Spleen (tissue), 11 donors: Measurements from ENCODE around the gene MPV17L2. TPM values are rescaled to one million over a fixed set of nuclear protein-coding genes. Genes with fewer than 3 reads are reported as not detected.

Experiments used
- DNase-seq: peaks from one replicate; pipeline ENCODE4 v3.0.0-alpha.2; 2020
- H3K27ac ChIP-seq, 8 donors: fragments of 200-600 bp; sonication (generic) in 7 of 8; 1 replicate in 4 of 8; 2 replicates in 4 of 8; pipeline versions ENCODE4 v1.5.0 to v1.8.0; 2016 to 2021; ENCODE audit warnings: inconsistent platforms in 4 of 8, mild to moderate bottlenecking in 4 of 8, moderate library complexity in 1 of 8
- H3K27me3 ChIP-seq, 7 donors: fragments of 200-600 bp; sonication (generic) in 6 of 7; replicated peaks in 1 of 7; 1 replicate in 4 of 7; 2 replicates in 3 of 7; pipeline versions ENCODE4 v1.5.0 to v1.8.0; 2016 to 2021; ENCODE audit warnings: inconsistent platforms in 3 of 7, mild to moderate bottlenecking in 1 of 7
- H3K36me3 ChIP-seq, 6 donors: fragments of 200-600 bp; sonication (generic) in 5 of 6; 1 replicate in 4 of 6; 2 replicates in 2 of 6; pipeline versions ENCODE4 v1.5.0 to v1.8.0; 2016 to 2021; ENCODE audit warnings: inconsistent platforms in 2 of 6
- H3K4me1 ChIP-seq, 6 donors: fragments of 200-600 bp; sonication (generic) in 5 of 6; 1 replicate in 3 of 6; 2 replicates in 3 of 6; pipeline versions ENCODE4 v1.5.0 to v1.8.0; 2016 to 2021; ENCODE audit warnings: inconsistent platforms in 3 of 6
- H3K4me3 ChIP-seq, 8 donors: fragments of 200-600 bp; sonication (generic) in 7 of 8; 1 replicate in 4 of 8; 2 replicates in 4 of 8; pipeline versions ENCODE4 v1.5.0 to v1.8.0; 2016 to 2021; ENCODE audit warnings: inconsistent platforms in 4 of 8, mild to moderate bottlenecking in 4 of 8, moderate library complexity in 2 of 8
- H3K9me3 ChIP-seq, 8 donors: fragments of 200-600 bp; sonication (generic) in 7 of 8; 1 replicate in 4 of 8; 2 replicates in 4 of 8; pipeline versions ENCODE4 v1.5.0 to v1.8.0; 2016 to 2021; ENCODE audit warnings: inconsistent platforms in 4 of 8
- CTCF ChIP-seq, 11 experiments: fragments of 200-600 bp in 7 of 11; fragments of 450-650 bp in 4 of 11; sonication (generic) in 4 of 11; IDR thresholded peaks in 8 of 11; conservative IDR thresholded peaks in 3 of 11; 1 replicate in 7 of 11; 2 replicates in 4 of 11; pipeline versions ENCODE4 v1.4.0 to v1.8.0; 2016 to 2021; ENCODE audit warnings: antibody characterized with exemption in 11 of 11, inconsistent platforms in 4 of 11, mild to moderate bottlenecking in 1 of 11
- POLR2A ChIP-seq, 3 donors: fragments of 450-650 bp; IDR thresholded peaks; one replicate each; pipeline ENCODE4 v1.5.1; 2017; ENCODE audit warnings: antibody characterized with exemption in 3 of 3, mild to moderate bottlenecking in 1 of 3
- POLR2AphosphoS5 ChIP-seq, 3 donors: sonication (generic); formaldehyde crosslinking; IDR thresholded peaks; one replicate each; pipeline ENCODE4 v1.5.1; 2017; ENCODE audit warnings: antibody characterized with exemption in 3 of 3
- WGBS, 5 donors: extraction: QIAGEN DNeasy Blood & Tissue Kit in 3 of 5; methylation state at CpG; one replicate each; pipeline versions ENCODE4 v1.1.5 to v1.1.7; 2013 to 2018; 5-methylcytosine and 5-hydroxymethylcytosine counted together
- intact Hi-C: fragments of 100-400 bp; cut with DNase I; formaldehyde crosslinking; loops from one replicate; pipeline ENCODE4 v1.15.0; 2023; ENCODE audit warnings: low total_unique reads
- polyA plus RNA-seq, 3 donors: library from polyadenylated mRNA; stranded (reverse); fragments of 200-250 nt; gene quantifications; one replicate each; pipeline ENCODE4 v1.2.1, GENCODE V29; 2013
- total RNA-seq, 7 donors: library from RNA; depleted of rRNA in 3 of 7; stranded (reverse); fragments of >200 nt in 3 of 7; fragmentation: NEBNext Ultra II Directional in 4 of 7; extraction: Animal tissue kit (Norgen Biotek cat#: 25700) in 4 of 7; gene quantifications; one replicate each; pipeline versions ENCODE4 v1.1.0 to v1.2.1, GENCODE V29; 2016 to 2021
- donor health status: healthy with polysubstance abuse.
- donor health status: DM: no; HTN: no; CAD: no; lungs with moderate emphysema.
- donor health status: DM: no; HTN: no; CAD: no.
- donor health status: Bipolar disorder and iron deficiency.
- donor health status: healthy.
- donor health status: DM: no; HTN: no; CAD: no.
- donor health status: DM: yes; HTN: yes; CAD: no.

MPV17L2 gene
- total and polyA plus RNA-seq, 10 donors, result 7.8 to 15.4 (median 11.5) TPM

GRCh38 chr19:18152442-18152816 lies 40.6 kb upstream of the MPV17L2 start:
- DNase-seq, result peak; percentile 99
- peak overlapping the region; percentile 53 to 92 (median 78) for H3K4me3 ChIP-seq
- H3K27me3 ChIP-seq, result no peaks in the 10 kb centered on the region
- WGBS, 5 donors, result 0% methylated on average over 20 to 22 of the region's 22 CpGs
- peak overlapping the region; percentile 95 to 99 (median 96) for H3K27ac ChIP-seq
- intact Hi-C loops, result loop anchor here (5.0 kb wide), 1 partner anchor 40 kb away; no protein-coding TSS in a partner anchor
- H3K9me3 ChIP-seq, result no peaks in the 10 kb centered on the region
- H3K36me3 ChIP-seq, result peaks cover 0 to 57% (median 29%) of the 10 kb centered on the region in 6 donors
- H3K4me1 ChIP-seq, result peaks cover 21 to 68% (median 44%) of the 10 kb centered on the region in 6 donors
- TF ChIP-seq POLR2A (IDR thresholded peaks at IDR 0.05), result peak in 1 of 3 donors; percentile 56
- TF ChIP-seq POLR2AphosphoS5 (IDR thresholded peaks at IDR 0.05), result peak in 2 of 3 donors; percentile 77 to 85
- peak; percentile 68 to 90 (median 86) for TF ChIP-seq CTCF (IDR thresholded peaks at IDR 0.05 in 8 of 11, conservative IDR thresholded peaks at IDR 0.05 in 3 of 11)

GRCh38 chr19:18152817-18153555 lies 40.0 kb upstream of the MPV17L2 start, which contains the start of gene PIK3R2:
TSS of gene PIK3R2 (plus strand) at chr19:18153163. CDS start at chr19:18155880, 2,717 bp downstream.
- peaks cover 22 to 73% (median 48%) of the 10 kb centered on the region in 6 donors for H3K4me1 ChIP-seq
- H3K4me3 ChIP-seq, result peak within 1 kb of the TSS; percentile 53 to 92 (median 78)
- H3K27me3 ChIP-seq, result no peaks in the 10 kb centered on the region
- TF ChIP-seq POLR2A (IDR thresholded peaks at IDR 0.05) (peak in 1 of 3 donors; percentile 59), CTCF (IDR thresholded peaks at IDR 0.05 in 8 of 11, conservative IDR thresholded peaks at IDR 0.05 in 3 of 11) (peak in 8 of 11 experiments; percentile 1 to 63 (median 16)), POLR2AphosphoS5 (IDR thresholded peaks at IDR 0.05) (peak; percentile 63 to 85 (median 84))
- 0 to 1% (median 0%) methylated on average over 16 to 86 of the region's 86 CpGs for WGBS, 5 donors
- DNase-seq, result peak; percentile 99
- intact Hi-C loops, result loop anchor here (5.0 kb wide), 1 partner anchor 41 kb away; no protein-coding TSS in a partner anchor
- H3K36me3 ChIP-seq, result peaks cover 0 to 52% (median 23%) of the 10 kb centered on the region in 6 donors
- H3K27ac ChIP-seq, result peak within 1 kb of the TSS; percentile 95 to 99 (median 96)
- no peaks in the 10 kb centered on the region for H3K9me3 ChIP-seq

- peaks cover 22 to 80% (median 50%) of the 10 kb centered on the region in 6 donors for H3K4me1 ChIP-seq
- H3K36me3 ChIP-seq, result peaks cover 0 to 45% (median 17%) of the 10 kb centered on the region in 6 donors
- H3K27me3 ChIP-seq, result no peaks in the 10 kb centered on the region
- peak; percentile 91 for DNase-seq
- intact Hi-C loops, result loop anchor here (5.0 kb wide), 1 partner anchor 41 kb away; no protein-coding TSS in a partner anchor
- H3K27ac ChIP-seq, result peak overlapping the region; percentile 95 to 99 (median 96)
- H3K4me3 ChIP-seq, result peak overlapping the region; percentile 53 to 92 (median 78)
- no peaks in the 10 kb centered on the region for H3K9me3 ChIP-seq
- WGBS, 5 donors, result 3 to 8% (median 4%) methylated on average over 16 to 38 of the region's 38 CpGs
- TF ChIP-seq POLR2AphosphoS5 (IDR thresholded peaks at IDR 0.05) (no peak), POLR2A (IDR thresholded peaks at IDR 0.05) (no peak), CTCF (IDR thresholded peaks at IDR 0.05 in 8 of 11, conservative IDR thresholded peaks at IDR 0.05 in 3 of 11) (no peak)
These were observed 39.4 kb upstream of the MPV17L2 start for GRCh38 chr19:18153556-18154134.
